ENCODE data around the gene SBNO1.

DNA sequence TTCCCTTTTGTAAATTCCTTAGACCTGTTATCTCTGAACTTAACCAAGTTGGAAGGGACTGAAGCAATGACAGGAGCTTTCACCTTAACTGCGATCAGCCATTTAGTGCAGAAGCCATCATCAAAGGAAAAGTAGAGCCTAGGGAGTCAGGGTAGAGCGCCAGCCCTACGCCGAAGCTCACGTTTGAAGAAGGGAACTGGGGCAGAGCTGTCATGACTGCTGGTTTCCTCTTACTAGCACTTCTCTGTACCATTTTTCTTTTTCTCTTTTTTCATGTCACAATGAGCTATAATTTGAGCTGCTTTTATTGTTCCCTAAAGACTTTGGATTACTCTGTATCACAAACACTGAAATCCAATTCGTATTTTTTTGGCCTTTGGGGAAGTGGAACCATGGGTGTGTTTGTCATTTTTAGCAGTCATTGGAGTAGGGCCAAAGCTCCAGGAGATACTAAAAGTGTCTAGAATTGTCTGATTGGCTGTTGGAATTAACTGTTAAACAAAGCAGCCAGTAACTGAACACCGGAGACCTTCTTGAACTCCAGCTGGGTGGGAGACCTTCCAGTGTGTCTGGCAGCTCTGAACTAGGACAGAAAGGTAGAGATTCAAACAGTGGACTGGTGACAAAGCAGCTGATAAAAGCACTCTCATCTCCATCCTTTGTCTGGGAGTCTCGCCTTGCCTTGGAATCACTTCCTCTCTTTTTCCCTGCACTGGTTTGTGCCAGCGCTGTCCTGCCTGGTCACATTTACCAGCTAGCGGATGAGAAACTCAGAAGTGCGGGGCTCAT is 122.3 kb downstream of the SBNO1 start:
- TF ChIP-seq CTCF (conservative IDR thresholded peaks at IDR 0.05; ENCODE audit: low read length) (no peak), EZH2phosphoT487 (IDR thresholded peaks at IDR 0.05; ENCODE audit: borderline replicate concordance) (no peak)

Measured in Loucy (cell line).